Islet precursor cell (in vitro differentiated cells): ENCODE results near the gene WDR89.
"Not testable (repeated sequence)": the region's sequence is repeated elsewhere in the genome, so short reads cannot be mapped to it uniquely, and the experiment has no call there.

Experiments used
- DNase-seq: peaks from one replicate; pipeline ENCODE4 v3.0.0-alpha.2; 2018

The WDR89 gene

GRCh38 chr14:63641473-63642228 lies at the start of gene WDR89:
WDR89 (minus strand) TSS chr14:63641871; CDS start chr14:63599942, 41,929 bp downstream.
- DNase-seq: peak; percentile 100

GRCh38 chr14:63689132-63689531 lies 47.5 kb upstream of the WDR89 start:
- DNase-seq: no peak

GRCh38 chr14:63686926-63687325 lies 45.3 kb upstream of the WDR89 start:
- DNase-seq: no peak

GRCh38 chr14:63685401-63685800 lies 43.7 kb upstream of the WDR89 start:
- no peak for DNase-seq

- DNase-seq: no peak
Measured at GRCh38 chr14:63682727-63683593, 41.3 kb upstream of the WDR89 start.

- no peak for DNase-seq
Measured at GRCh38 chr14:63678536-63678935, 36.9 kb upstream of the WDR89 start.

- peak; percentile 82 for DNase-seq
Measured at GRCh38 chr14:63677891-63678379, 36.3 kb upstream of the WDR89 start.

- DNase-seq: no peak
Measured at GRCh38 chr14:63676615-63677014, 34.9 kb upstream of the WDR89 start.

- DNase-seq: no peak
Measured at GRCh38 chr14:63673886-63674497, 32.3 kb upstream of the WDR89 start.

GRCh38 chr14:63673255-63673654 lies 31.6 kb upstream of the WDR89 start:
- no peak for DNase-seq

- no peak for DNase-seq
Measured at GRCh38 chr14:63672417-63673180, 30.9 kb upstream of the WDR89 start.

- no peak for DNase-seq
Measured at GRCh38 chr14:63671987-63672386, 30.3 kb upstream of the WDR89 start.

- no peak for DNase-seq
Measured at GRCh38 chr14:63670692-63671091, 29.0 kb upstream of the WDR89 start.

- DNase-seq: no peak
Measured at GRCh38 chr14:63666335-63666734, 24.7 kb upstream of the WDR89 start.

GRCh38 chr14:63663428-63664341 lies 22.0 kb upstream of the WDR89 start:
- DNase-seq: no peak

- DNase-seq: no peak
Measured at GRCh38 chr14:63662776-63663175, 21.1 kb upstream of the WDR89 start.

- not testable (repeated sequence) for DNase-seq
Measured at GRCh38 chr14:63661881-63662280, 20.2 kb upstream of the WDR89 start.

GRCh38 chr14:63659726-63660125 lies 18.1 kb upstream of the WDR89 start:
- DNase-seq: no peak

- DNase-seq: no peak
Measured at GRCh38 chr14:63656194-63656593, 14.5 kb upstream of the WDR89 start.

GRCh38 chr14:63654936-63655335 lies 13.3 kb upstream of the WDR89 start:
- no peak for DNase-seq

- DNase-seq: no peak
Measured at GRCh38 chr14:63654346-63654745, 12.7 kb upstream of the WDR89 start.

- DNase-seq: no peak
Measured at GRCh38 chr14:63652406-63652805, 10.7 kb upstream of the WDR89 start.
